ENCODE measurements around the gene SESTD1. TPM values are rescaled to one million over a fixed set of nuclear protein-coding genes. Genes with fewer than 3 reads are reported as not detected.
"Not testable (repeated sequence)": the region's sequence is repeated elsewhere in the genome, so short reads cannot be mapped to it uniquely, and the experiment has no call there.

SESTD1 gene
- polyA plus RNA-seq, 3 donors = 25.3 to 44.4 (median 25.3) TPM

DNA sequence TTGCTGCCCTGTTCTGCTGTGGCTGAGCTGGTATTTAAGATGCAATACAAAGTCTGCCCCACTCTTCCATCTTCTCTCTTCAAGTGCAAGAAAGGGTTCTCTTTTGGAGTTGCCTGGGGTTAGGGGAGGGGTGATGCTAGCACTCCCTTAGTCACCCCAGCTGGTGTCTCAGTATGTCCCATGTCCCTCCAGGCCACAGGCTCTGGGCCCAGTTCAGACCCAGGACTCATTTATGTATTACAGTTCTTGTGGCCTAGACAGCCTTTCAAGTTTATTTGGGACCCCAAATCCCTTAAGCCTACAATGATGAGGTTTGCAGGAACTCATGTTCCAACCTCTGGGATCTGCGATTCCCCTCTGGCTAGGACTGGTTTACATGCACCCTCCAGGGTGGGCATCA lies 167.5 kb downstream of the SESTD1 start:
- Mint-ChIP-seq H3K27me3 (ENCODE audit: low read depth in 3 of 3) (peaks cover 0 to 2% (median 0%) of the 10 kb centered on the region in 3 donors), H3K36me3 (peaks cover 0 to 3% of the 10 kb centered on the region in 2 donors), H3K9me3 (peaks cover 0 to 14% (median 10%) of the 10 kb centered on the region in 7 donors), H3K4me3 (no peak overlapping the region), H3K27ac (peak overlapping the region in 1 of 7 donors; percentile 42), H3K4me1 (peaks cover 7% of the 10 kb centered on the region)
- no peak for TF ChIP-seq CTCF (IDR thresholded peaks at IDR 0.05)
- no peaks in the 10 kb centered on the region for H3K36me3 ChIP-seq (replicated peaks in 1 of 2; ENCODE audit: control insufficient read depth in 1 of 2, insufficient read depth in 2 of 2, low read length in 2 of 2)
- 80% methylated on average over 1 of the region's 1 CpG for WGBS (ENCODE audit: insufficient coverage)
- H3K4me2 ChIP-seq (replicated peaks; ENCODE audit: extremely low read depth, low read length, poor library complexity, severe bottlenecking) = no peak overlapping the region
- H4K20me1 ChIP-seq (ENCODE audit: insufficient read depth, low read length) = no peaks in the 10 kb centered on the region
- H3K27me3 ChIP-seq (ENCODE audit: control insufficient read depth in 2 of 2, insufficient read depth in 2 of 2, low read length in 2 of 2) = no peaks in the 10 kb centered on the region
- no peak overlapping the region for H3K4me3 ChIP-seq (replicated peaks in 1 of 3; ENCODE audit: low read depth in 2 of 3, low read length in 3 of 3)
- no peaks in the 10 kb centered on the region for H3K4me1 ChIP-seq (ENCODE audit: control insufficient read depth in 1 of 2, insufficient read depth in 2 of 2, low read length in 2 of 2)
- intact Hi-C loops (cut with micrococcal nuclease) = no loop called here
- H3K27ac ChIP-seq (ENCODE audit: low read depth in 1 of 2, low read length in 2 of 2) = no peak overlapping the region
- peaks cover 0 to 6% of the 10 kb centered on the region in 2 donors for H3K9me3 ChIP-seq (replicated peaks in 1 of 2; ENCODE audit: control insufficient read depth in 1 of 2, insufficient read depth in 1 of 2, low read length in 2 of 2)
- no peak for DNase-seq
- H3K9ac ChIP-seq (ENCODE audit: insufficient read depth, low read length, poor library complexity, severe bottlenecking) = no peak overlapping the region
- H2AFZ ChIP-seq (ENCODE audit: insufficient read depth, low read depth, low read length, poor library complexity, severe bottlenecking) = no peak overlapping the region
- H3K79me2 ChIP-seq (ENCODE audit: insufficient read depth, low read length) = no peaks in the 10 kb centered on the region

DNA sequence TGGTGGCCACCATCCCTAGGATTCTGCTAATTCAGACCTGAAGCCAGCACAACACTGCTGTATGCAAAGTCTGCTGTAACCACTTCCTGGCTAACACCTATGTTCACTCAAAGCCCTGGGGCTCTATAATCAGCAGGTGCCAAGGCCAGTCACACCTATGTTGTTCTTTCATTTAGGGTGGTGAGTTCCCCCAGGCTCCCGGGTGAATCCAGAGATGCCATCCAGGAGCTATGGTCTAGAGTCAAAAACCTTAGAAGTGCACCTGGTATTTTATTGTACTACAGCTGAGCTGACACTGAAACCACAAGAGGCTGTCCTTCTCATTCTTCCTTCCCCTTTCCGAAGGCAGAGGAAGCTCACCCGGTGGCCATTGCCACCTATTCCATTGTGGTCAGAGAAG lies 168.5 kb downstream of the SESTD1 start:
- no peaks in the 10 kb centered on the region for H3K79me2 ChIP-seq (ENCODE audit: insufficient read depth, low read length)

GRCh38 chr2:179092912-179093311 lies 171.7 kb downstream of the SESTD1 start:
- H3K36me3 Mint-ChIP-seq; H3K4me2 ChIP-seq (replicated peaks; ENCODE audit: extremely low read depth, low read length, poor library complexity, severe bottlenecking); H2AFZ ChIP-seq (ENCODE audit: insufficient read depth, low read depth, low read length, poor library complexity, severe bottlenecking); H3K27me3 Mint-ChIP-seq (ENCODE audit: low read depth in 3 of 3); H3K4me3 ChIP-seq (replicated peaks in 1 of 3; ENCODE audit: low read depth in 2 of 3, low read length in 3 of 3); H3K36me3 ChIP-seq (replicated peaks in 1 of 2; ENCODE audit: control insufficient read depth in 1 of 2, insufficient read depth in 2 of 2, low read length in 2 of 2); H3K4me3 Mint-ChIP-seq; H4K20me1 ChIP-seq (ENCODE audit: insufficient read depth, low read length); H3K9me3 ChIP-seq (replicated peaks in 1 of 2; ENCODE audit: control insufficient read depth in 1 of 2, insufficient read depth in 1 of 2, low read length in 2 of 2); H3K9ac ChIP-seq (ENCODE audit: insufficient read depth, low read length, poor library complexity, severe bottlenecking); H3K4me1 ChIP-seq (ENCODE audit: control insufficient read depth in 1 of 2, insufficient read depth in 2 of 2, low read length in 2 of 2); H3K27me3 ChIP-seq (ENCODE audit: control insufficient read depth in 2 of 2, insufficient read depth in 2 of 2, low read length in 2 of 2); H3K27ac ChIP-seq (ENCODE audit: low read depth in 1 of 2, low read length in 2 of 2); DNase-seq; intact Hi-C loops (cut with micrococcal nuclease); H3K27ac Mint-ChIP-seq; H3K79me2 ChIP-seq (ENCODE audit: insufficient read depth, low read length); H3K4me1 Mint-ChIP-seq: not testable (repeated sequence)
- H3K9me3 Mint-ChIP-seq = peaks cover 2 to 19% (median 10%) of the 10 kb centered on the region in 7 donors
- 97% methylated on average over 4 of the region's 4 CpGs for WGBS (ENCODE audit: insufficient coverage)

More for the DNA sequence above, 168.5 kb downstream of the SESTD1 start:
- Mint-ChIP-seq H3K27ac (no peak overlapping the region), H3K27me3 (ENCODE audit: low read depth in 3 of 3) (peaks cover 0 to 2% (median 0%) of the 10 kb centered on the region in 3 donors), H3K9me3 (peaks cover 2 to 16% (median 10%) of the 10 kb centered on the region in 7 donors), H3K4me3 (no peak overlapping the region), H3K4me1 (peaks cover 7% of the 10 kb centered on the region), H3K36me3 (no peaks in the 10 kb centered on the region)
- H4K20me1 ChIP-seq (ENCODE audit: insufficient read depth, low read length) = no peaks in the 10 kb centered on the region
- H3K4me3 ChIP-seq (replicated peaks in 1 of 3; ENCODE audit: low read depth in 2 of 3, low read length in 3 of 3) = no peak overlapping the region
- TF ChIP-seq CTCF (IDR thresholded peaks at IDR 0.05) = no peak
- no peaks in the 10 kb centered on the region for H3K27me3 ChIP-seq (ENCODE audit: control insufficient read depth in 2 of 2, insufficient read depth in 2 of 2, low read length in 2 of 2)
- DNase-seq = no peak
- no peak overlapping the region for H3K27ac ChIP-seq (ENCODE audit: low read depth in 1 of 2, low read length in 2 of 2)
- no peak overlapping the region for H2AFZ ChIP-seq (ENCODE audit: insufficient read depth, low read depth, low read length, poor library complexity, severe bottlenecking)
- no peaks in the 10 kb centered on the region for H3K36me3 ChIP-seq (replicated peaks in 1 of 2; ENCODE audit: control insufficient read depth in 1 of 2, insufficient read depth in 2 of 2, low read length in 2 of 2)
- H3K9me3 ChIP-seq (replicated peaks in 1 of 2; ENCODE audit: control insufficient read depth in 1 of 2, insufficient read depth in 1 of 2, low read length in 2 of 2) = peaks cover 0 to 6% of the 10 kb centered on the region in 2 donors
- no peak overlapping the region for H3K4me2 ChIP-seq (replicated peaks; ENCODE audit: extremely low read depth, low read length, poor library complexity, severe bottlenecking)
- intact Hi-C loops (cut with micrococcal nuclease) = no loop called here
- no peaks in the 10 kb centered on the region for H3K4me1 ChIP-seq (ENCODE audit: control insufficient read depth in 1 of 2, insufficient read depth in 2 of 2, low read length in 2 of 2)
- 44% methylated on average over 1 of the region's 3 CpGs for WGBS (ENCODE audit: insufficient coverage)
- H3K9ac ChIP-seq (ENCODE audit: insufficient read depth, low read length, poor library complexity, severe bottlenecking) = no peak overlapping the region

All from CD14-positive monocyte (primary cell).